ENCODE data around the gene CHMP1B.

DNA sequence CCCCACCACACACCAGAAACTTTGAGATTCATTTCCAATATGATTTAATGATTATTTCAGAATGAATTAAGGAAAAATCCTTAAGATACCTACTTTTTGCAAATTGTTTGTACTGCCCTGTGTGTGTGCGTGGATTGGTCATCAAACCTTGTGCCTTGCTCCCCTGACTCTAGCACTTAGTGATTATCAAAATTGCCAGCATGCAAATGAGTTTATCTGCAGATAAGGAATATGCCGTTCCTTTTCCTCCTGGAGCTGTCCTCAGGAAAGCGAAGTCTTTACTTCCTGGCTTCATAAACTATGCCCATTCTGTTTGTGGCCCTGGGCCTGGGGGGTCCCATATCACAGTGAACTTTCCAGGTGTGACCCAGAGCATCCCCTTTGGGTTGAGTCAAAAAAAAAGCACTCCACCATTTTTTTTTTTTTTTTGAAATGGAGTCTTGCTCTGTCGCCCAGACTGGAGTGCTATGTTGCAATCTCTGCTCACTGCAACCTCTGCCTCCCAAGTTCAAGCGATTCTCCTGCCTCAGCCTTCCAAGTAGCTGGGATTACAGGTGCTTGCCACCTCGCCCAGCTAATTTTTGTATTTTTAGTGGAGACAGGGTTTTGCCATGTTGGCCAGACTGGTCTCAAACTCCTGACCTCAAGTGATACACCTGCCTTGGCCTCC, 11.4 kb downstream of the CHMP1B start:
- TF ChIP-seq, protein P1, sequence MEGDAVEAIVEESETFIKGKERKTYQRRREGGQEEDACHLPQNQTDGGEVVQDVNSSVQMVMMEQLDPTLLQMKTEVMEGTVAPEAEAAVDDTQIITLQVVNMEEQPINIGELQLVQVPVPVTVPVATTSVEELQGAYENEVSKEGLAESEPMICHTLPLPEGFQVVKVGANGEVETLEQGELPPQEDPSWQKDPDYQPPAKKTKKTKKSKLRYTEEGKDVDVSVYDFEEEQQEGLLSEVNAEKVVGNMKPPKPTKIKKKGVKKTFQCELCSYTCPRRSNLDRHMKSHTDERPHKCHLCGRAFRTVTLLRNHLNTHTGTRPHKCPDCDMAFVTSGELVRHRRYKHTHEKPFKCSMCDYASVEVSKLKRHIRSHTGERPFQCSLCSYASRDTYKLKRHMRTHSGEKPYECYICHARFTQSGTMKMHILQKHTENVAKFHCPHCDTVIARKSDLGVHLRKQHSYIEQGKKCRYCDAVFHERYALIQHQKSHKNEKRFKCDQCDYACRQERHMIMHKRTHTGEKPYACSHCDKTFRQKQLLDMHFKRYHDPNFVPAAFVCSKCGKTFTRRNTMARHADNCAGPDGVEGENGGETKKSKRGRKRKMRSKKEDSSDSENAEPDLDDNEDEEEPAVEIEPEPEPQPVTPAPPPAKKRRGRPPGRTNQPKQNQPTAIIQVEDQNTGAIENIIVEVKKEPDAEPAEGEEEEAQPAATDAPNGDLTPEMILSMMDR (IDR thresholded peaks at IDR 0.05) = no peak
- TF ChIP-seq EP300 (IDR thresholded peaks at IDR 0.05) = no peak
- TF ChIP-seq POLR2A (IDR thresholded peaks at IDR 0.05; ENCODE audit: low read depth) = no peak
- no peak for TF ChIP-seq POLR2AphosphoS5 (IDR thresholded peaks at IDR 0.05)

Measured in esophagus muscularis mucosa (tissue), 4 donors.